Measurements from ENCODE around the gene LRRK1. TPM values are rescaled to one million over a fixed set of nuclear protein-coding genes. Genes with fewer than 3 reads are reported as not detected.
"Not testable (repeated sequence)": the region's sequence is repeated elsewhere in the genome, so short reads cannot be mapped to it uniquely, and the experiment has no call there.

Gene LRRK1
- total RNA-seq, 4 donors from 2014 or later: 12.1 to 23.8 (median 15.2) TPM

GRCh38 chr15:101069654-101069973 lies 150.5 kb downstream of the LRRK1 start:
- Histone ChIP-seq H3K36me3 (peaks cover 0 to 33% of the 10 kb centered on the region in 2 donors), H3K27me3 (no peaks in the 10 kb centered on the region), H3K4me1 (peaks cover 0 to 30% (median 18%) of the 10 kb centered on the region in 3 donors), H3K9me3 (no peaks in the 10 kb centered on the region), H3K27ac (peak overlapping the region in 3 of 4 donors; percentile 67 to 75 (median 69)), H3K4me3 (no peak overlapping the region)
- no peak for ATAC-seq
- 54 to 73% methylated on average over 4 of the region's 4 CpGs for WGBS, 2 donors (ENCODE audit: low coverage in 1 of 2)
- TF ChIP-seq CTCF (IDR thresholded peaks at IDR 0.05) (no peak), POLR2AphosphoS5 (IDR thresholded peaks at IDR 0.05) (no peak), POLR2A (IDR thresholded peaks at IDR 0.05) (no peak), EP300 (IDR thresholded peaks at IDR 0.05) (no peak)

- Histone ChIP-seq H3K4me3 (no peak overlapping the region), H3K27ac (peak overlapping the region in 3 of 4 donors; percentile 67 to 75 (median 69)), H3K27me3 (no peaks in the 10 kb centered on the region), H3K9me3 (no peaks in the 10 kb centered on the region), H3K36me3 (peaks cover 0 to 29% of the 10 kb centered on the region in 2 donors), H3K4me1 (peaks cover 0 to 26% (median 18%) of the 10 kb centered on the region in 3 donors)
- 72 to 76% methylated on average over 5 to 6 of the region's 6 CpGs for WGBS, 2 donors (ENCODE audit: low coverage in 1 of 2)
- no peak for ATAC-seq
- no peak for TF ChIP-seq POLR2A (IDR thresholded peaks at IDR 0.05)
- TF ChIP-seq CTCF (IDR thresholded peaks at IDR 0.05): no peak
- TF ChIP-seq EP300 (IDR thresholded peaks at IDR 0.05): no peak
- TF ChIP-seq POLR2AphosphoS5 (IDR thresholded peaks at IDR 0.05): no peak
Measured at GRCh38 chr15:101070024-101070423, 150.9 kb downstream of the LRRK1 start.

GRCh38 chr15:101070502-101071273 lies 151.5 kb downstream of the LRRK1 start:
- peaks cover 0 to 26% (median 18%) of the 10 kb centered on the region in 3 donors for H3K4me1 ChIP-seq

GRCh38 chr15:101071651-101072050 lies 152.5 kb downstream of the LRRK1 start:
- no peaks in the 10 kb centered on the region for H3K27me3 ChIP-seq
- TF ChIP-seq CTCF (IDR thresholded peaks at IDR 0.05) (no peak), POLR2AphosphoS5 (IDR thresholded peaks at IDR 0.05) (no peak), POLR2A (IDR thresholded peaks at IDR 0.05) (no peak), EP300 (IDR thresholded peaks at IDR 0.05) (no peak)
- no peak overlapping the region for H3K27ac ChIP-seq
- no peaks in the 10 kb centered on the region for H3K9me3 ChIP-seq
- 100% methylated on average over 2 to 3 of the region's 10 CpGs for WGBS, 2 donors (ENCODE audit: low coverage in 1 of 2)
- H3K4me1 ChIP-seq: peaks cover 0 to 26% (median 18%) of the 10 kb centered on the region in 3 donors
- no peak overlapping the region for H3K4me3 ChIP-seq
- peaks cover 0 to 14% of the 10 kb centered on the region in 2 donors for H3K36me3 ChIP-seq
- no peak for ATAC-seq

More at GRCh38 chr15:101070502-101071273, 151.5 kb downstream of the LRRK1 start:
- Histone ChIP-seq H3K27me3 (no peaks in the 10 kb centered on the region), H3K9me3 (no peaks in the 10 kb centered on the region), H3K4me3 (no peak overlapping the region), H3K27ac (peak overlapping the region in 3 of 4 donors; percentile 68 to 75 (median 69)), H3K36me3 (peaks cover 0 to 24% of the 10 kb centered on the region in 2 donors)
- no peak for TF ChIP-seq CTCF (IDR thresholded peaks at IDR 0.05)
- TF ChIP-seq POLR2A (IDR thresholded peaks at IDR 0.05): no peak
- peak; percentile 20 for TF ChIP-seq POLR2AphosphoS5 (IDR thresholded peaks at IDR 0.05)
- no peak for TF ChIP-seq EP300 (IDR thresholded peaks at IDR 0.05)
- peak; percentile 77 for ATAC-seq
- WGBS, 2 donors (ENCODE audit: low coverage in 1 of 2): 42 to 57% methylated on average over 4 to 5 of the region's 6 CpGs

GRCh38 chr15:101072235-101072634 lies 153.1 kb downstream of the LRRK1 start:
- not testable (repeated sequence) for H3K27ac ChIP-seq, H3K27me3 ChIP-seq, H3K4me3 ChIP-seq, H3K36me3 ChIP-seq, H3K9me3 ChIP-seq, ATAC-seq
- peaks cover 0 to 26% (median 18%) of the 10 kb centered on the region in 3 donors for H3K4me1 ChIP-seq
- 93 to 100% methylated on average over 2 to 4 of the region's 4 CpGs for whole genome bisulfite sequencing, 2 donors (ENCODE audit: low coverage in 1 of 2)

- not testable (repeated sequence) for H3K36me3 ChIP-seq, H3K9me3 ChIP-seq, ATAC-seq, H3K4me1 ChIP-seq, H3K27ac ChIP-seq, H3K4me3 ChIP-seq, H3K27me3 ChIP-seq
- WGBS, 2 donors (ENCODE audit: low coverage in 1 of 2): 83 to 94% methylated on average over 10 to 13 of the region's 15 CpGs
Measured at GRCh38 chr15:101077806-101078668, 158.9 kb downstream of the LRRK1 start.

Measured in gastroesophageal sphincter (tissue), 4 donors.